GM23338 (cell line): ENCODE measurements around the gene CATSPERE.

Experiments used
- EZH2 ChIP-seq: fragments of 200-600 bp; sonication (generic); IDR thresholded peaks from one replicate; pipeline ENCODE4 v1.8.0; 2017; ENCODE audit warnings: antibody characterized with exemption, mild to moderate bottlenecking, low read depth; ENCODE audit not compliant: unreplicated experiment
- POLR2AphosphoS5 ChIP-seq: IDR thresholded peaks from 2 replicates; pipeline ENCODE4 v1.6.1; 2016; ENCODE audit warnings: antibody characterized with exemption, low read depth
- TF ChIP-seq, protein P1 (sequence below), 2 experiments: fragments of 200-600 bp in 1 of 2; sonication (generic) in 1 of 2; conservative IDR thresholded peaks; 2 replicates each; pipeline versions ENCODE4 v1.5.1 to v1.6.1; 2016 to 2017; ENCODE audit warnings: antibody characterized with exemption in 2 of 2, low read depth in 2 of 2, mild to moderate bottlenecking in 2 of 2, moderate library complexity in 1 of 2
- TF ChIP-seq, protein P2 (sequence below): IDR thresholded peaks from one replicate; pipeline ENCODE4 v1.6.1; 2018; ENCODE audit warnings: antibody characterized with exemption; ENCODE audit not compliant: unreplicated experiment

DNA sequence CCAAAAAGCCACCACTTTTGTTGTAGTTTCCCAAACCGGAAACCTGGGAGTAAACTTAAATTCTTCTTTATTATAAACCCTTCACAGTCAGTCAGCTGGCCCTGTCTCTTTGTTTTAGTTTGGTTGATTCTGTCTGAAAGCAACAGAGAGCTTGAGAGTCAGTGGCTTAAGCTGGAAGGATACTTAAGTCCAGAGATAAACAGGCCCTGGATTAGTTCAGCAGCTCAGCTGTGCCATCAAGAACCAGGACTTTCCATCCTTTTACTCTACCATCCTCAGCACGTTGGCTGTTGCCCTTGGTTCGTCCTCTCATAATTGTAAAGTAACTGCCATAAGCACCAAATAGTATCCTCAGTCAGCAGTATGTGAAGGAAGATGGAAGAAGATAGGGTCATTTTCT is 196.3 kb downstream of the CATSPERE start:
- TF ChIP-seq, protein P1, sequence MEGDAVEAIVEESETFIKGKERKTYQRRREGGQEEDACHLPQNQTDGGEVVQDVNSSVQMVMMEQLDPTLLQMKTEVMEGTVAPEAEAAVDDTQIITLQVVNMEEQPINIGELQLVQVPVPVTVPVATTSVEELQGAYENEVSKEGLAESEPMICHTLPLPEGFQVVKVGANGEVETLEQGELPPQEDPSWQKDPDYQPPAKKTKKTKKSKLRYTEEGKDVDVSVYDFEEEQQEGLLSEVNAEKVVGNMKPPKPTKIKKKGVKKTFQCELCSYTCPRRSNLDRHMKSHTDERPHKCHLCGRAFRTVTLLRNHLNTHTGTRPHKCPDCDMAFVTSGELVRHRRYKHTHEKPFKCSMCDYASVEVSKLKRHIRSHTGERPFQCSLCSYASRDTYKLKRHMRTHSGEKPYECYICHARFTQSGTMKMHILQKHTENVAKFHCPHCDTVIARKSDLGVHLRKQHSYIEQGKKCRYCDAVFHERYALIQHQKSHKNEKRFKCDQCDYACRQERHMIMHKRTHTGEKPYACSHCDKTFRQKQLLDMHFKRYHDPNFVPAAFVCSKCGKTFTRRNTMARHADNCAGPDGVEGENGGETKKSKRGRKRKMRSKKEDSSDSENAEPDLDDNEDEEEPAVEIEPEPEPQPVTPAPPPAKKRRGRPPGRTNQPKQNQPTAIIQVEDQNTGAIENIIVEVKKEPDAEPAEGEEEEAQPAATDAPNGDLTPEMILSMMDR (conservative IDR thresholded peaks at IDR 0.05; ENCODE audit: low read depth in 2 of 2), result no peak
- TF ChIP-seq POLR2AphosphoS5 (no peak), EZH2 (no peak)
- TF ChIP-seq, protein P2, sequence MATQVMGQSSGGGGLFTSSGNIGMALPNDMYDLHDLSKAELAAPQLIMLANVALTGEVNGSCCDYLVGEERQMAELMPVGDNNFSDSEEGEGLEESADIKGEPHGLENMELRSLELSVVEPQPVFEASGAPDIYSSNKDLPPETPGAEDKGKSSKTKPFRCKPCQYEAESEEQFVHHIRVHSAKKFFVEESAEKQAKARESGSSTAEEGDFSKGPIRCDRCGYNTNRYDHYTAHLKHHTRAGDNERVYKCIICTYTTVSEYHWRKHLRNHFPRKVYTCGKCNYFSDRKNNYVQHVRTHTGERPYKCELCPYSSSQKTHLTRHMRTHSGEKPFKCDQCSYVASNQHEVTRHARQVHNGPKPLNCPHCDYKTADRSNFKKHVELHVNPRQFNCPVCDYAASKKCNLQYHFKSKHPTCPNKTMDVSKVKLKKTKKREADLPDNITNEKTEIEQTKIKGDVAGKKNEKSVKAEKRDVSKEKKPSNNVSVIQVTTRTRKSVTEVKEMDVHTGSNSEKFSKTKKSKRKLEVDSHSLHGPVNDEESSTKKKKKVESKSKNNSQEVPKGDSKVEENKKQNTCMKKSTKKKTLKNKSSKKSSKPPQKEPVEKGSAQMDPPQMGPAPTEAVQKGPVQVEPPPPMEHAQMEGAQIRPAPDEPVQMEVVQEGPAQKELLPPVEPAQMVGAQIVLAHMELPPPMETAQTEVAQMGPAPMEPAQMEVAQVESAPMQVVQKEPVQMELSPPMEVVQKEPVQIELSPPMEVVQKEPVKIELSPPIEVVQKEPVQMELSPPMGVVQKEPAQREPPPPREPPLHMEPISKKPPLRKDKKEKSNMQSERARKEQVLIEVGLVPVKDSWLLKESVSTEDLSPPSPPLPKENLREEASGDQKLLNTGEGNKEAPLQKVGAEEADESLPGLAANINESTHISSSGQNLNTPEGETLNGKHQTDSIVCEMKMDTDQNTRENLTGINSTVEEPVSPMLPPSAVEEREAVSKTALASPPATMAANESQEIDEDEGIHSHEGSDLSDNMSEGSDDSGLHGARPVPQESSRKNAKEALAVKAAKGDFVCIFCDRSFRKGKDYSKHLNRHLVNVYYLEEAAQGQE, result no peak
